HG03175 (cell line): Measurements from ENCODE around the gene PDSS2.
"Not testable (repeated sequence)": the region's sequence is repeated elsewhere in the genome, so short reads cannot be mapped to it uniquely, and the experiment has no call there.

Experiments used
- ATAC-seq: cut with Tn5 transposase; IDR thresholded peaks from one replicate; pipeline ENCODE4 v1.9.1; 2021; ENCODE audit warnings: mild to moderate bottlenecking, moderate library complexity; ENCODE audit not compliant: unreplicated experiment

PDSS2 gene

GRCh38 chr6:107329063-107329860 lies 130.1 kb downstream of the PDSS2 start:
- ATAC-seq: no peak

DNA sequence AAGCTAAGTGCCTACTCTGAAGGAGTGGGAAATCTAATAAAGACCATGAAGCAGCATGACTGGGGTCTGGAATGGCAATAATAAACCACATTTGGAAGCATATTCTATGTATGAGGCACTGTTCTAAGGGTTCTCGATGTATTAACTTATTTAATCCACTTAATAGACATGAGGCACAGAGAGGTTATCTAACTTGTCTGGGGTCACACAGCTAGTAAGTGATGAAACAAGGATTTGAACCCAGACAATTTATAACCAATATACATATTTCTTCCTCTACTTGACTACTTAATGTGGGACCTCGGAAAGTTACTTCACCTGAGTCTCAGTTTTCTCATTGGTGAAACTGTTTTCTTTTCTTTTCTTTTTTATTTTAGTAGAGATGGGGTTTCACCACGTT lies 131.3 kb downstream of the PDSS2 start:
- ATAC-seq: no peak

GRCh38 chr6:107323133-107323785 lies 136.1 kb downstream of the PDSS2 start:
- no peak for ATAC-seq

DNA sequence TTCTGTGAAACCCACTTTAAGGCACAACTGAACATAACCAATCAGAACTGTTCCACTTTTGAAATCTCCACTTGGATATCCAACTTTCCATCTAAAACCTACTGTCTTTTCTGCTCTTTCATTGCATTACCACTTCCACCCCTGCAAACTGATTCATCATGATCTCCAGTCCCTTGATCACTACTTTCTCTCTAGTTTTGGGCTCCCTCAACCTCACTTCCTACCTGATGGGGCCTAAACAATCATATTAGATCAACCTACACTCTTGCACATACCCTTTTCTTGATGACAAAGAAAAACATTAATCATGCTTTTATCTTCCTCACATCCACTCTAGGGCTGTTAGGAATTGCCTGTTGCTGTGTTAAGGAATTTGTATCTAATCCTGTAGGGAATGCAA lies 137.6 kb downstream of the PDSS2 start:
- ATAC-seq: no peak

DNA sequence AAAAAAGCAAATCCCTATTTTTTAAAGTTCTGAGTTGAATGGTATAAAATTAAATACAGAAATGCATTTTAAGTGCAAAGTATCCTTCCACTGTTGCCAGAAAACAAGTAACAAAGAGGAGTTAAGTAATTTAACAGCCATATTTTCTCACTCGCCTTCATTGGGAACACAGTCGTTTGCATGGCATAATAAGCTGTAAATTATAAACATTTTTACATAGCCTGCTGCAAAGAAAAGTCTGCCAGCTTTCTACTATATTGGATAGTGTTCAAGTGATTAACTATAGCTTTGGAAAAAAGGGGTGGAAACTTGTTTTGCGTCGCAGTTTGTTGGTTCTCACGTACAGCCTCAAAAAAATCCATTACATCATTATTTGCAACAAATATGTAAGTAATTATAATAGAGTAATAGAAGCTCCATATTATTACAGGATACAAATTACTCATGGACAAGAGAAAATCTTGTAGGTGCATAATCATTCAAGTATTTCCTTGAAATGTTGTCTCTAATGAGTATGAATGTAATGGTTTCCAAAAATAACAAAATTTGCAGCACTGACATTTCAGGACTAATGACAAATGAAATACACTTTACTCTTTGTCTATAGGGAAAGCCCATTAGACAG lies 139.3 kb downstream of the PDSS2 start:
- no peak for ATAC-seq

DNA sequence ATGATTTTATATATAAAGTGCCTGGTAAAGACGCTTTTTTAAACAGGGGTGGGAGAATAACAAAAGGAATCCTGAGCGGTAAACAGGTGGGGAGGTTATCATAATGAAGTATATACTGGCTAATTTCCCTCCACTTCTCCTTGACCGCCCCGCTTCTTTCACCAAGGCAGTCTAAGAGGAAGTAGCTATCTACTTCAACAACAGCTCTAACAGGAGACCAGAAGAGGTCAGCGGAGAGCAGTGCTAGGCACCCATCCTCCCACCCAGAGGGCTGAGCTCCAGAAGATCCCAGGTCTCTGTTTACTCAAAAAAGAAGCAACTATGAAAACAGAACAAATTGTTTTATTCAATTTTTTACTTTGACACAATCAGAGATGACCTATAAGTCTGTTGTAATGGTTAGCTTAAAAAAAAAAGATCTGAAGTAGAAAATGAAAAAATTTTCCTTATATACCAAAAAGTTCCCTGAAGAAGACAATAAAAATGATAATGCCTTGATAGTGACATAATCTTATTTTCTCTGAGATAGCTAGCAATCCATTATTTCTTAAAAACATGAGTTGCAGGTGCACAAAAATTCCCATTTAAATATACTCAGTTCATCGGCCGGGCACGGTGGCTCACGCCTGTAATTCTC lies 141.1 kb downstream of the PDSS2 start:
- ATAC-seq: peak; percentile 84

GRCh38 chr6:107315114-107315513 lies 144.2 kb downstream of the PDSS2 start:
- no peak for ATAC-seq

DNA sequence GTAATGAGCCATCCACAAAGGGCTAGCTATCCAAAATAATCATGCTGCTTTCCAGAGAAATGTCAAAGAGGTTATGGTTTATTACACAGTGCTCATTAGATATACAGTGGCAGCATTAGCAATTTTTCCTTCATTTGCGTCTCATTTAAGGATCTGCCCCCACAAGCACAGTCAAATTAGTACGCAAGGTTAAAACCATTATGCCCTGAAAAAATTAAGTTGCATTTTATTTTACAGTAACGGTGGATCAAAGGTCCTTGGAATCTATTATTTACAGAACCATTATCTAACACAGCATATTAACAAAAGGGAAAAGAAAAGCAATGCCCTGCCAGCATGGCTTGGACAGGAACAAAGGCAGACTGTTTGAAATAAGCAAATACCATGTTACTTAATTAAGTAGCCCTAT lies 144.8 kb downstream of the PDSS2 start:
- ATAC-seq: no peak

DNA sequence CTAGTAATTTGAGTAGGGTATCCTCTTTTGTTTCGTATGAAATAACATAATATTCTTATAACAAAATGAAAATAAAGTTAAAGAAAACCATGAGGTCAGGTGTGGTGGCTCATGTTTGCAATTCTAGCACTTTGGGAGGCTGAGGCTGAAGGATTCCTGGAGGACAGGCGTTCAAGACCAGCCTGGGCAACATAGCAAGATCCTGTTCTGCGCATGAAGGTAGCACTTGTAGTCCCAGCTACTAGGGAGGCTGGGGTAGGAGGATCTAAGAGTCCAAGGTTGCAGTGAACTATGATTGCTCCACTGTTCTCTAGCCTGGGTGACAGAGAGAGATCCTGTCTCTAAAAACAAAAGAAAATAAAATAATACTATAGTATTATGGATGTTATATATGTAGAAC lies 145.6 kb downstream of the PDSS2 start:
- no peak for ATAC-seq

DNA sequence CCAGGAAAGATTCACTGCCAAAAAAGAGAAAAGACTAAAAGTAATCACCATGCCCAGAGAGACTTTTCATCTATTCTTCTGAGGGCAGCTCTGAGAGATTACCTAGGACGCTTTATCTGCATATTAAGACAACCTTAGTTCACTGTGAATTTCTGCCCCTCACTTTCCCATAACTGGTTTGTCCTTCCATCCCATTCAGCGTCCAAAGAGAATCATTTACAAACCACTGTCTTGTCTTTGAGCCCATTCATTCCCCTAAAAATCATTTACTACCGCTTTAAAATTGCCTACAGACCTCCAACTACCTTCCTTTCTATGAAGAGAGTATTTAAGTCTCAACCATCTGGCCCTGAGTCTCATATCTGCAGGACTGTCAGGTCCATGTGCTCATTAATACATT lies 149.0 kb downstream of the PDSS2 start:
- no peak for ATAC-seq

DNA sequence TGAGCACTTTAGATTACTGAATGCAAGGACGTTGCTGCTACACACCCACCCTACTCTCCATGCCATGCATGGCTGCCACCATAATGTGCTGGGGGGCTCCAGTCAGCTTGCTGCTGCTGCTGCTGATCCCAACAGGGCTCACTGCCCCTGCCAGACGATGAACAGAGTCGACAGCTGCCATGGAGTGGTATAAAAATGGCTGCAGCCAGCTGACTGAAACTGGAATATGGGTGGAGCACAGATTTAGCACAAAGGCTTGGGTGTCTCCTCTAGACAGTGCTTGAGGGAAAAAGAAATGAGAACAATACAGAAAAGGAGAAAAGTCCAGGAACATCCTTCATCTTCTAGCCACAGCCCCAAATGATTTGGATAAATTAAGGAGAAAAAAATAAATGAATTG lies 150.7 kb downstream of the PDSS2 start:
- ATAC-seq: no peak

DNA sequence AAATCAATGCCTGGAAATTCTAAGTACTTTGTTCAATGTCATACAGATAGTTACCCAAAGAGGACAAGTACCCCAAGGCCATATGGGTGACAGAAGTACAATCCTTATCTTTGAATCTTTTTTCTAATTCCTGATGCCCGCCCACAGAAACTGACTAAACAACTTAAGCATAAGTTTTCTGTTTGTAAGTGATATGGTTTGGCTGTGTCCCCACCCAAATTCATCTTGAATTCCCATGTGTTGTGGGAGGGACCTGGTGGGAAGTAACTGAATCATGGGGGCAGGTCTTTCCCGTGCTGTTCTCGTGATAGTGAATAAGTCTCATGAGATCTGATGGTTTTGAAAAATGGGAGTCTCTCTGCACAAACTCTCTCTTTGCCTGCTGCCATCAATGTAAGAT lies 153.4 kb downstream of the PDSS2 start:
- not testable (repeated sequence) for ATAC-seq

DNA sequence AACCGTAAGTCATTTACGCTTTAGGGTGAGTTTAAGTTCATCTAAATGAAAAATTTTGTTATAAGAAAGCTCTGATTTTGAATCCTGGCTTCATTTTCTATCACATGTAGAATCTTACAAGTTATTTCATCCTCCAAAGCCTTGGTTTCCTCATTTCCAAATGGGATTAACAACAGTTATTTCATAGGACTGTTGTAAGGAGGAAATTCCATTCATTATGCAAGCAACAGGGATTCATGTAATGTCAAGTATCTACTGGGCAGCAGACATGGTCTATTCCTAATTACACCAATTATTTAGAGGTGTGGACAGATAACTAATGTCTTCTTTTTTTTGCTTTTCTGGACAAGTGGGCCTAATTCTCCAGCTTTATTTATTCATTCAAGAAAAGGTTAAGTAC lies 154.0 kb downstream of the PDSS2 start:
- no peak for ATAC-seq

DNA sequence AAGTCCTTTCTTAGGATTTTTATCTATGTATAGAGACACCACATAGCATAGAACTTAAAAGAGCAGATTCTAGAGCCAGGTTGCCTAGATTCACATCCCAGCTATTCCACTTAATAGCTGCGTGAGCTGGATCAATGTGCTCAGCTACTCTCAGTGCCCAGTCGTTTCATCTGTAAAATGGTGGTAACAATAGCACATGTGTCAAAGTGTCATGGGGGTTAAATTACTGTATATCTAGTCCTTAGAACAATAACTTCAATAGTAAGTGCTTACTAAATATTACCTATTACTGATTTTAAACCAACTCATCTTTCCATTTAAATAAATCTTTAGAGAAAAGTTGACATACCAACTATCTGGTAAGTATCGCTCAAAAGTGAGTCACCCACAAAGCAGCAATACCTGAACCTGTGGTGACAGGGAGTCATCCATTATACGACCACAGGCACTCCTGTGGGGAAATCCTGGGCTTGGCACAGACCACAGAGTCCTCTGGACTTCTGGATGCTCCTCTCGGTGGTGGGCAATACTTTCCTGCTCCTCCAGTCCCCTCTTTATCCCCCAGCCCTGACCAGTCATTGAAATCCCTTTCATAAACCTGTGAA lies 154.8 kb downstream of the PDSS2 start:
- ATAC-seq: no peak

DNA sequence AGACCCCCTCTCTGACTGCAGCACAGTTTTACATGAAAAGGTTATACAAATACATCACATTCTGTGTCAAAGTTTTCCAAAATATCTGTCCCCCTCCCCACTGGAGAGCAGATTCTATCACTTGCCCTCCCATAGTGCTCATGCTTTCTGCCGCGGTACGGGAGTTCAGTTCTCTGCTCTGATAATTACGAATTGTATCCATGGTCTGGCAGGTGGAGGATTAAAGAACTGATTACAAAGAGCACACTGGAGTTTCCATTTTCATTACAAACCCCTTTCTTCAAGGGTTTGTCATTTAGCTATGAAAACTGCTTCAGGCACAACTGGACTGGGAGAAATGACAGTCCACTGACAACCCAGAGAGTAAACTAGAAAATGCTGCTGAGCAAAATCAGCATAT lies 166.0 kb downstream of the PDSS2 start:
- ATAC-seq: no peak

DNA sequence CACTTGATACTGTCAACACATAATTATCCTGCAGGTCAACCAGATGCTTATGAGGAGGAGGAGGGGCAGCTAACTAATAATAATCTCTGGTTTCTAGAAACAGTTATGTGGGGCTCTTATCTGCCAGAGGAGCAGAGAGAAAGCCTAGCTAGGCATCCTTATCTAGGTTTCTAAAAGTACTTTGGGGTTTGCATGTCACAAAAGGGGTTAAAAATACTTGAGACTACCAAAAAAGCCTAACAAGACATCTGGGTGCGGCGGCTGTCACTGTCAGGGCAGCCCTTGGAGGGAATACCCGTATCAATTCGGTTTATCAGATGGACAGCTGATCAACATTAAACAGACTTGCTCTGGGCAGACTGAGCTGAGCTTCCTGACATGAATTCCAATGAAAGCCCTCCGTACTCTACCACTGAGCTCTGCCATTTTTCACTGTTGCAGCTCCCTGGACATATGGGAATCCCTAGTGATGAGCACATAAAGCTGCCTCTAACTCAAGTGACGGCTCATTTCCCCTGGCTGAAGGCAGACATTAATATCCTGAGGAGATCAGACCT lies 166.6 kb downstream of the PDSS2 start:
- no peak for ATAC-seq

DNA sequence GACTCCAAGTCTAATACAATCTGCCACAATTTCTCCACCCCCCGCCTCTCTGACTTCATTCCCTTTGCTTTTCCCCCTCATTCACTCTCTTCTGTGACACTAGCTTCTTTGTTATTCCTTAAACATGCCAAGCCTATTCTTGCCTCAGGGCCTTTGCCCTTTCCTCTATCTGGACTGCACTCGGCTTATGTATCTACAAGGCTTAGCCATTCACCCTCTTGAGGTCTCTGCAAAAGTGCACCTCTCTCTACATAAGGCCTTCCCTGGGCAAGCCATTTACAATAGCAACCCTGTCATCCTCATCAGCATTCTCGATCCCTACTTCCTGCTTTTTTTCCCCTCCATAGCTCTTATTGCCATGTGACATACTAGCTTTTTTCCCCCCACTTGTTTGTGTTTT lies 168.9 kb downstream of the PDSS2 start:
- ATAC-seq: no peak

- not testable (repeated sequence) for ATAC-seq
These were observed 170.1 kb downstream of the PDSS2 start for GRCh38 chr6:107289258-107289657.

- ATAC-seq: not testable (repeated sequence)
These were observed 173.7 kb downstream of the PDSS2 start for GRCh38 chr6:107285683-107286082.

- ATAC-seq: no peak
These were observed 174.6 kb downstream of the PDSS2 start for GRCh38 chr6:107284805-107285204.

- ATAC-seq: no peak
These were observed 178.6 kb downstream of the PDSS2 start for GRCh38 chr6:107280791-107281190.
